Hematopoietic multipotent progenitor cell (in vitro differentiated cells): ENCODE measurements around the gene MYO15A. TPM values are rescaled to one million over a fixed set of nuclear protein-coding genes. Genes with fewer than 3 reads are reported as not detected.

Experiments
- DNase-seq, 3 donors: peaks; one replicate each; pipeline ENCODE4 v3.0.0-alpha.2; 2011 to 2015; ENCODE audit warnings: low read depth in 2 of 3, low spot score in 2 of 3
- total RNA-seq: library from RNA; depleted of rRNA; stranded (reverse); fragments of >200 nt; gene quantifications from one replicate; pipeline ENCODE4 v1.2.3, GENCODE V29; 2012

MYO15A gene, protein sequence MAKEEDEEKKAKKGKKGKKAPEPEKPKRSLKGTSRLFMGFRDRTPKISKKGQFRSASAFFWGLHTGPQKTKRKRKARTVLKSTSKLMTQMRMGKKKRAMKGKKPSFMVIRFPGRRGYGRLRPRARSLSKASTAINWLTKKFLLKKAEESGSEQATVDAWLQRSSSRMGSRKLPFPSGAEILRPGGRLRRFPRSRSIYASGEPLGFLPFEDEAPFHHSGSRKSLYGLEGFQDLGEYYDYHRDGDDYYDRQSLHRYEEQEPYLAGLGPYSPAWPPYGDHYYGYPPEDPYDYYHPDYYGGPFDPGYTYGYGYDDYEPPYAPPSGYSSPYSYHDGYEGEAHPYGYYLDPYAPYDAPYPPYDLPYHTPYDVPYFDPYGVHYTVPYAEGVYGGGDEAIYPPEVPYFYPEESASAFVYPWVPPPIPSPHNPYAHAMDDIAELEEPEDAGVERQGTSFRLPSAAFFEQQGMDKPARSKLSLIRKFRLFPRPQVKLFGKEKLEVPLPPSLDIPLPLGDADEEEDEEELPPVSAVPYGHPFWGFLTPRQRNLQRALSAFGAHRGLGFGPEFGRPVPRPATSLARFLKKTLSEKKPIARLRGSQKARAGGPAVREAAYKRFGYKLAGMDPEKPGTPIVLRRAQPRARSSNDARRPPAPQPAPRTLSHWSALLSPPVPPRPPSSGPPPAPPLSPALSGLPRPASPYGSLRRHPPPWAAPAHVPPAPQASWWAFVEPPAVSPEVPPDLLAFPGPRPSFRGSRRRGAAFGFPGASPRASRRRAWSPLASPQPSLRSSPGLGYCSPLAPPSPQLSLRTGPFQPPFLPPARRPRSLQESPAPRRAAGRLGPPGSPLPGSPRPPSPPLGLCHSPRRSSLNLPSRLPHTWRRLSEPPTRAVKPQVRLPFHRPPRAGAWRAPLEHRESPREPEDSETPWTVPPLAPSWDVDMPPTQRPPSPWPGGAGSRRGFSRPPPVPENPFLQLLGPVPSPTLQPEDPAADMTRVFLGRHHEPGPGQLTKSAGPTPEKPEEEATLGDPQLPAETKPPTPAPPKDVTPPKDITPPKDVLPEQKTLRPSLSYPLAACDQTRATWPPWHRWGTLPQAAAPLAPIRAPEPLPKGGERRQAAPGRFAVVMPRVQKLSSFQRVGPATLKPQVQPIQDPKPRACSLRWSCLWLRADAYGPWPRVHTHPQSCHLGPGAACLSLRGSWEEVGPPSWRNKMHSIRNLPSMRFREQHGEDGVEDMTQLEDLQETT (N-terminal part only)
- total RNA-seq: 1.6 TPM

DNA sequence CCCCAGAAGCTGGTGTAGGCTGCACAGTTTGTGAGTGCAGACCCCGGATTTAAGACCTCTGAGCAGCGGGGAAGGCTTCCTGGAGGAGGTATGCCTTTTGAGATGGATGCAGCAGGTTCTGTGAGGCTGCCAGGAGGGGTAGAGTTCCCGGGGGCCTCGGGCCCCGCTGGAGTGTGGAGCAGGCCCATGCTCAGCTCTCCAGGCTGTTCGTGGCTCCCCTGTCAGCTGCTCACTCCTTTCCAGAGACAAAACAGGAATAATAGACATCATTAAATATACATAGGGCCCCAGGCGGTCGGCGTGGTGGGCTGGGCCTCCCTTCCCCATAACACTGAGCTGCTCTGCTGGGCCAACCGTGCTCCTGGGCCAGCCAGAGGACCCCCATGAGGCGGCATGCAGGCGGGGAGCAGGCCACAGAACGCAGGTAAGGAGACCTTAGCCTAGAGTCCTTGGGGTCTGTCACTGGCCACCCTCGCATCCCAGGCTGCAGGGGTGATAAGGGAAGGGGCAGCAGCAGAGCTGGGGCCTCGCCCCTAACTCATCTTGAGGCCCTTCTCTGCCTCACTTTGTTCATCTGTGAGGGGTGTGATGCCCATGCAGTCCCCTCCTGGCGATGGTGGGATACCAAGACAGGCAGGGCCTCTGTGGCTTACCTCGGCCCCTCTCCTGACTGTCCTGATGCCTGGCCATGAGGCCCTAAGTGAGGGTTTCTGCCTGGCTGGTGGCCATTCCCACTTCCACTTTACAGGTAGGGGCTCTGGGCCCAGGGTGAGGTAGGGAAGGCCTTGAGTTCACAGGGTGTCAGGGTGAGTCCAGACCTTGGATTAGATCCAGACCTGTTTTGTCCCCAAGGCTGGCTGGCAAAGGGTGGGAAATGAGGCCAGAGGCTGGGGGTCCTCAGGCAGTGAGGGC is at the start of gene MYO15A:
TSS of gene MYO15A (plus strand) at position 356 of the 912 bp plus-strand sequence. CDS start 10,045 bp downstream, outside the sequence.
- no peak for DNase-seq

DNA sequence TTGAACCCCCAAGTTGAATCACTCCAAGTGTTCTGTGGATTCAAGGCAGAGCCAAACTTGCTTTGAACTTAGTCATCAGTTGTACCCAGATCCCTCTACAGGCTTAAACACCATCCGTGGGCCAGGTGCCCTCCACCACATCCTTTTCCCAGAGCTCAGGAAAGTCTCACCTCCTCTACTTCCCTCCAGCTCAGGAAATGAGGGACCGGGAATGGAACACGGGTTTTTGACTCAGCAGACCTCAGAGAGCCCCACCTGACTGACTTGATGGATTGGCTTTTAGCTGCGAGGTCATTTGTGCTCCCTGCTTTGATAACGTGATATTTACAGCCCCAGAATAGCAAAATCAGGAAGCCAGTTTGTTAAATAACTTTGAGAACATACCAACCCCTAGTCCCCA is 49.3 kb upstream of the MYO15A start:
- DNase-seq: no peak

DNA sequence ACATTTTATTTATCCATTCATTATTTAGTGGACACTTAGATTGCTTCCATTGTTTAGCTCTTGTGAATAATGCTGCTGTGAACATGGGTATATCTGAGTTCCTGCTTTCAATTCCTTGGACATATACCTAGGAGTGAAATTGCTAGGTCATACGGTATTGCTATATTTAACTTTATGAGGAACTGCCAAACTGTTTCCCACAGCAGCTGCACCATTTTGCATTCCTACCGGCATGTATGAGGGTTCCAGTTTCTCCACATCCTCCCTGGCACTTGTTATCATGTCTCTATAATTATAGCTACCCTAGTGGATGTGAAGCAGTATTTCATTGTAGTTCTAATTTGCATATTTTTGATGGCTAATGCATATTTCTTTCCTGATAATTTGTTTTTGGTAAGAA is 44.5 kb upstream of the MYO15A start:
- no peak for DNase-seq

- DNase-seq: no peak
Measured at GRCh38 chr17:18065546-18065945, 43.0 kb upstream of the MYO15A start.

GRCh38 chr17:18066866-18067265 is 41.7 kb upstream of the MYO15A start:
- no peak for DNase-seq

- no peak for DNase-seq
Measured at GRCh38 chr17:18069101-18069500, 39.5 kb upstream of the MYO15A start.

DNA sequence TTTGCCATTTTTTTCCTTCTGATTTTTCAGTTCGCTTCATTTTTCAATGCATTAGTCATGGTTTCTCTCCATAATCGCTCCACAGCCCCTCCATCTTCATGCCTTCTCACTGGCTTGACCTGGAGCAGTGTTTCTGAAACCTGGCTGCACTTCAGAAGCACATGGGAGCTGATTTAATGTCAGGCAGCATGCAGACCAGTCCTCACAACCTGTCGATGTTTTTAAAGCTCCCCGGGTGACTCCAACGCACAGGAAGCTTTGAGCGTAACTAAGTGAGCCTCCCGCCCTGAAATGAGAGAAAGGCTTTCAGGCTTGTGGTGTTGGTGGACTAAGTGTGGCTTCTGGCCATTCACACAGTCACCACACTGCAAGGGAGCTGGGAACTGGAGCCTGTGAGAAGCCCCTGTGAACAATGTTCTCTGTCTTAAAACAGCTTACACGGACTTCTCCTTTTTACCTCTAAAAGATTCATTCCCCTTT is 37.7 kb upstream of the MYO15A start:
- DNase-seq: peak in 1 of 3 donors; percentile 33

GRCh38 chr17:18071751-18072150 is 36.8 kb upstream of the MYO15A start:
- DNase-seq: no peak

GRCh38 chr17:18074566-18075272 is 33.8 kb upstream of the MYO15A start:
- no peak for DNase-seq

GRCh38 chr17:18076936-18077335 is 31.6 kb upstream of the MYO15A start:
- no peak for DNase-seq

GRCh38 chr17:18079543-18079942 is 29.0 kb upstream of the MYO15A start:
- no peak for DNase-seq

DNA sequence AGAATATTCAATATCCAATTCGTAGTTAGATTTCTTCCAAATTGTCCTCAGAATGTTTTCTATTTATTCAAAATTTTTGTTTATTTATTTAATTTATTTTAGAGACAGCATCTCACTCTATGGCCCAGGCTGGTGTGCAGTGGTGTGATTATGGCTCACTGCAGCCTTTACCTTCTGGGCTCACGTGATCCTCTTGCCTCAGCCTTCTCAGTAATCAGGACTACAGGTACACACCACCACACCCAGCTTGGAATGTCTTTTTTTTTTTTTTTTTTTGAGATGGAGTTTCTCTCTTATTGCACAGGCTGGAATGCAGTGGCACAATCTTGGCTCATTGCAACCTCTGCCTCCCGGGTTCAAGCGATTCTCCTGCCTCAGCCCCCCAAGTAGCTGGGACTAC is 24.3 kb upstream of the MYO15A start:
- no peak for DNase-seq

DNA sequence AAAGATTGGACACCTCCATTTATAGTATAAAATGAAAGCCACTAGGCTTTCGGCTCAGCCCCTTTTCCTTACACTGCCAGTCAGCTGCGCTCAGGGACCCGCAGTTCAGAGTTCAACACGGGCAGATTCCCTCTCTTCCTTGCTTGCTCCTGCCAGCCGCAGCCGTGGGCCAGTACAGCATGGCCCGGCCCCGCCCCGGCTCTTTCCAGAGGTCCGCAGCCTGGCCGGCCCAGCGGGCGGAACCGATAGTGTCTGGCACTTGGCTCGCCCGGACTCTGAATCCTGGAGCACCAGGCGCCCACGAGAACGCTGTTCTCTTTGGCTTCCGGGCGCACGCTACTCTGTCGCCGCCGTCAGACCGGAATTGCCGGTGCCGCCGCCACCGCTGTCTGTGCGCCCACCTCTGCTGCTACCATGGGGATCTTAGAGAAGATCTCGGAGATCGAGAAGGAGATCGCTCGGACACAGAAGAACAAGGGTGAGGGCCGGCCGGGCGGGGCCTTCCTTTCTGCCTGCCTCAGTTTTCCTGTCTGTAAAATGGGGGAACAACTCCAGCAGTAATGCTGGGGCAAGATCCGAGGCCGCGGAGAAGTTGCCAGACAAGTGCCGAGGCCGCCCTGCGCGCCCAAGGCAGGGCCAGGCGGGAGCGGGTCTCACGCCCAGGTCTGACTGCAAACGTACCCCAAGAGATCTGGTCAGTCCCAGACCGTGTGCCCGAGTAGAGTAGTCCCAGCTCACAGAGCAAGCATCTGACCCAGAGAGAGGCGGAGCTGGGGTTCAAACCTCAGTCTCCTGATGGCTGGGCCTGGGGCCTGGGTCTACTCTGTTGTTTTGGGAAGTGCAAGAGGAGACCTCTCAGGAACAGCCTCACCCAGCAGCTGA is 20.7 kb upstream of the MYO15A start, which contains the start of gene DRG2:
TSS of gene DRG2 (plus strand) at position 339 of the 882 bp plus-strand sequence. CDS start at position 415, 76 bp downstream.
- DNase-seq: peak; percentile 83 to 90 (median 89)

DNA sequence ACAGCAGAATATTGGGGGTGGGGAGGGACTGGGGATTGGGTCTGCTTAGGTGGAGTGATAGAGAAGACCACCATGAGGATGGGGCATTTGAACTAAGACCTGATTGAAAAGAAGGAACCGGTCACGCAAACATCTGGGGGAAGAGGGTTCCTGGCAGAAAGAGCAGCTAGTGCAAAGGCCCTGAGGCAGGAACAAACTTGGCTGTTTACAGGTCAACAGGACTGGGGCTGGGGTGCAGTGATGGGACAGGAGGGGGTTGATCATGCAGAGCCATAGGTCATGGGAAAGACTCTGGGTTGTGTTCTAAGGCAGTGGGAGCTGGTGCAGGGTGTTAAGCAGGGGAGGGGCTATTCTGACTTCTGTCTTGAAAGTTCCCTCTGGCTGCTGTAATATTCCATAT is 18.9 kb upstream of the MYO15A start:
- DNase-seq: no peak

- DNase-seq: peak in 2 of 3 donors; percentile 55 to 69
Measured at GRCh38 chr17:18093616-18094408, 14.7 kb upstream of the MYO15A start.

- no peak for DNase-seq
Measured at GRCh38 chr17:18094409-18094807, 14.1 kb upstream of the MYO15A start.

DNA sequence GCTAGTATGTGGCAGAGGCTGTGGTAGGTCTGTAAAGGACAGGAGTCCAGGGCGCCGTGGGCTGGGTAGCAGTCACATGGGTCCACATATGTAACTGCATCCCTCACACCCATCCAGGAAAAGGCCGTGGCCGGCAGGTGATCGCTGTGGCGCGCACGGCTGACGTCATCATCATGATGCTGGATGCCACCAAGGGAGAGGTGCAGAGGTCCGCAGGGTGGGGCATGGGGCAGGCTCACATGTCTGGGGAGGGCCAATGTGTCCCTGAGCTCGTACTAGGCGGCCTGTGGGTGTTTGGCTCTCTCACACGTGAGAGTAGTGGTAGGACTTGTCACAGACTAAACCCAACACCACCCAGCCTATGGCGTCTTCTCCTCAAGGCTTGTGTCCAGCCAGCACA is 9.0 kb upstream of the MYO15A start:
- no peak for DNase-seq
